H1 (cell line): ENCODE measurements around the gene C11orf54. TPM values are rescaled to one million over a fixed set of nuclear protein-coding genes. Genes with fewer than 3 reads are reported as not detected.

Experiments
- CTCF ChIA-PET: fragments of 300-600 bp; sonication (Branson Sonifier 250); formaldehyde crosslinking; loops from one replicate; lab custom pipeline; 2021; ENCODE audit not compliant: partially characterized antibody; lab: Charles Lee
- POLR2A ChIA-PET: fragments of 300-600 bp; sonication (Branson Sonifier 250); formaldehyde crosslinking; loops from one replicate; lab custom pipeline; 2021; ENCODE audit warnings: inconsistent platforms; ENCODE audit not compliant: partially characterized antibody; lab: Charles Lee
- DNase-seq, 2 experiments: peaks; one replicate each; pipeline versions ENCODE4 v3.0.0 to v3.0.0-alpha.2; 2010 to 2022; ENCODE audit warnings: low spot score in 2 of 2, low read depth in 1 of 2, mixed read lengths in 1 of 2
- FAIRE-seq: peaks from 2 replicates; lab custom pipeline; 2011; peaks lifted over from hg19 to GRCh38; lab: Jason Lieb, UNC
- H2AFZ ChIP-seq: 2 replicates; pipeline ENCODE4 v1.8.1; 2012; ENCODE audit warnings: low read length, inconsistent platforms
- H2AK5ac ChIP-seq: 2 replicates; pipeline ENCODE4 v1.6.1; 2013; ENCODE audit warnings: low read depth, low read length
- H2BK120ac ChIP-seq: replicated peaks from 2 replicates; pipeline ENCODE3; 2013; ENCODE audit warnings: low read depth, low read length, inconsistent platforms
- H2BK12ac ChIP-seq: 2 replicates; pipeline ENCODE4 v1.6.1; 2013; ENCODE audit warnings: low read depth, low read length
- H2BK15ac ChIP-seq: 2 replicates; pipeline ENCODE4 v1.6.1; 2013; ENCODE audit warnings: low read length
- H2BK20ac ChIP-seq: 2 replicates; pipeline ENCODE4 v1.6.1; 2013; ENCODE audit warnings: low read length
- H2BK5ac ChIP-seq: 2 replicates; pipeline ENCODE4 v1.6.1; 2013; ENCODE audit warnings: low read depth, low read length
- H3K14ac ChIP-seq: 2 replicates; pipeline ENCODE4 v1.6.1; 2013; ENCODE audit warnings: inconsistent platforms; ENCODE audit not compliant: insufficient read length
- H3K18ac ChIP-seq: 2 replicates; pipeline ENCODE4 v1.6.1; 2013; ENCODE audit warnings: low read length; ENCODE audit errors: extremely low read depth
- H3K23ac ChIP-seq: 2 replicates; pipeline ENCODE4 v1.6.1; 2013; ENCODE audit warnings: inconsistent platforms; ENCODE audit not compliant: insufficient read length
- H3K23me2 ChIP-seq: 2 replicates; pipeline ENCODE4 v1.6.1; 2013; ENCODE audit warnings: low read depth, low read length
- H3K27ac ChIP-seq: 2 replicates; pipeline ENCODE4 v1.6.1; 2011; ENCODE audit warnings: low read depth, low read length, inconsistent platforms
- H3K27me3 ChIP-seq, 4 experiments: replicated peaks in 1 of 4; 1 replicate in 1 of 4; 2 replicates in 3 of 4; pipeline versions ENCODE4 v1.6.1 to v1.8.1; 2011 to 2013; ENCODE audit warnings: low read length in 3 of 4, mild to moderate bottlenecking in 3 of 4, inconsistent platforms in 2 of 4, mixed read lengths in 2 of 4, moderate library complexity in 1 of 4; ENCODE audit not compliant: control insufficient read depth in 3 of 4, insufficient read depth in 3 of 4; ENCODE audit errors: extremely low read depth in 1 of 4
- H3K36me3 ChIP-seq, 4 experiments: 2 replicates each; pipeline versions ENCODE4 v1.6.1 to v1.8.1; 2011 to 2013; ENCODE audit warnings: mild to moderate bottlenecking in 4 of 4, low read length in 3 of 4, moderate library complexity in 2 of 4, control low read depth in 1 of 4, inconsistent platforms in 1 of 4; ENCODE audit not compliant: insufficient read depth in 4 of 4, control insufficient read depth in 2 of 4
- H3K4ac ChIP-seq: replicated peaks from 2 replicates; pipeline ENCODE3; 2013; ENCODE audit warnings: low read length, low read depth, mixed read lengths, inconsistent platforms; ENCODE audit not compliant: insufficient read length
- H3K4me1 ChIP-seq, 4 experiments: replicated peaks in 1 of 4; 1 replicate in 1 of 4; 2 replicates in 3 of 4; pipeline versions ENCODE4 v1.6.1 to v1.8.1; 2011 to 2013; ENCODE audit warnings: low read length in 3 of 4, inconsistent platforms in 2 of 4, mixed read lengths in 1 of 4; ENCODE audit not compliant: insufficient read depth in 4 of 4, control insufficient read depth in 3 of 4
- H3K4me2 ChIP-seq, 2 experiments: 2 replicates each; pipeline versions ENCODE4 v1.6.1 to v1.8.1; 2011 to 2013; ENCODE audit warnings: low read depth in 2 of 2, low read length in 2 of 2, control low read depth in 1 of 2, inconsistent platforms in 1 of 2, mild to moderate bottlenecking in 1 of 2; ENCODE audit not compliant: insufficient read depth in 1 of 2
- H3K4me3 ChIP-seq, 4 experiments: fragments of 200-600, 300-600 bp in 1 of 4; sonication (generic), shearing (Covaris generic), sonication (Bioruptor Twin) in 1 of 4; 2 replicates each; pipeline versions ENCODE4 v1.5.1 to v1.8.1; 2011 to 2016; ENCODE audit warnings: low read length in 4 of 4, low read depth in 3 of 4, control low read depth in 2 of 4, inconsistent platforms in 2 of 4, mild to moderate bottlenecking in 2 of 4, mixed read lengths in 1 of 4, moderate library complexity in 1 of 4; ENCODE audit not compliant: insufficient read depth in 2 of 4; ENCODE audit errors: extremely low read depth in 1 of 4
- H3K56ac ChIP-seq: replicated peaks from 2 replicates; pipeline ENCODE3; 2013; ENCODE audit warnings: low read depth, mild to moderate bottlenecking, mixed read lengths, low read length, inconsistent platforms; ENCODE audit not compliant: insufficient read length
- H3K79me1 ChIP-seq: 2 replicates; pipeline ENCODE4 v1.6.1; 2013; ENCODE audit warnings: low read depth, low read length, control low read depth
- H3K79me2 ChIP-seq, 2 experiments: 2 replicates each; pipeline versions ENCODE4 v1.6.1 to v1.8.1; 2012 to 2013; ENCODE audit warnings: low read length in 2 of 2, mild to moderate bottlenecking in 2 of 2, inconsistent platforms in 1 of 2; ENCODE audit not compliant: insufficient read depth in 2 of 2, control insufficient read depth in 1 of 2
- H3K9ac ChIP-seq, 4 experiments: replicated peaks in 1 of 4; 1 replicate in 1 of 4; 2 replicates in 3 of 4; pipeline versions ENCODE4 v1.6.1 to v1.8.1; 2011 to 2013; ENCODE audit warnings: low read depth in 3 of 4, low read length in 3 of 4, control low read depth in 2 of 4, mild to moderate bottlenecking in 2 of 4, moderate library complexity in 2 of 4, inconsistent platforms in 1 of 4; ENCODE audit errors: extremely low read depth in 1 of 4
- H3K9me3 ChIP-seq, 2 experiments: 2 replicates each; pipeline versions ENCODE4 v1.6.1 to v1.8.1; 2012 to 2013; ENCODE audit warnings: mild to moderate bottlenecking in 2 of 2, moderate library complexity in 2 of 2, control low read depth in 1 of 2, inconsistent platforms in 1 of 2, low read depth in 1 of 2, low read length in 1 of 2, mixed read lengths in 1 of 2; ENCODE audit not compliant: insufficient read depth in 2 of 2
- H4K20me1 ChIP-seq, 2 experiments: replicated peaks in 1 of 2; 2 replicates each; pipeline versions ENCODE3 to v1.8.1; 2011 to 2013; ENCODE audit warnings: inconsistent platforms in 2 of 2, low read length in 2 of 2, mild to moderate bottlenecking in 1 of 2; ENCODE audit not compliant: insufficient read depth in 2 of 2, control insufficient read depth in 1 of 2
- H4K5ac ChIP-seq: 2 replicates; pipeline ENCODE4 v1.6.1; 2013; ENCODE audit warnings: low read length, low read depth, mixed read lengths, inconsistent platforms; ENCODE audit not compliant: insufficient read length
- H4K8ac ChIP-seq: 2 replicates; pipeline ENCODE4 v1.8.0; 2013; ENCODE audit warnings: mild to moderate bottlenecking, moderate library complexity, low read length, inconsistent platforms; ENCODE audit not compliant: insufficient read depth; ENCODE audit errors: extremely low read depth
- H4K91ac ChIP-seq: replicated peaks from 2 replicates; pipeline ENCODE3; 2013; ENCODE audit warnings: low read length, mixed read lengths, inconsistent platforms; ENCODE audit not compliant: insufficient read length
- BACH1 ChIP-seq: IDR thresholded peaks from 2 replicates; pipeline ENCODE4 v1.6.1; 2012; ENCODE audit warnings: low read length, improper control_type of control experiment
- BCL11A ChIP-seq, 2 experiments: IDR thresholded peaks; one replicate each; pipeline ENCODE4 v1.6.1; 2011; ENCODE audit warnings: low read depth in 2 of 2, low read length in 2 of 2, mild to moderate bottlenecking in 2 of 2
- CHD1 ChIP-seq: IDR thresholded peaks from 2 replicates; pipeline ENCODE4 v1.6.1; 2012; ENCODE audit warnings: low read depth, low read length, improper control_type of control experiment
- EGR1 ChIP-seq: IDR thresholded peaks from 2 replicates; pipeline ENCODE4 v1.6.1; 2011; ENCODE audit warnings: low read depth, low read length, borderline replicate concordance
- FOSL1 ChIP-seq: IDR thresholded peaks from 2 replicates; pipeline ENCODE4 v1.6.1; 2011; ENCODE audit warnings: mild to moderate bottlenecking, low read depth, low read length, moderate library complexity; ENCODE audit not compliant: insufficient read depth
- GTF2F1 ChIP-seq: IDR thresholded peaks from 2 replicates; pipeline ENCODE4 v1.6.1; 2012; ENCODE audit warnings: low read depth, low read length, improper control_type of control experiment, borderline replicate concordance
- JUND ChIP-seq: IDR thresholded peaks from 2 replicates; pipeline ENCODE4 v1.6.1; 2011; ENCODE audit warnings: mild to moderate bottlenecking, improper control_type of control experiment, low read length
- RBBP5 ChIP-seq: IDR thresholded peaks from 2 replicates; pipeline ENCODE4 v1.7.1; 2012; ENCODE audit warnings: low read depth, mild to moderate bottlenecking, inconsistent platforms, low read length, moderate library complexity, borderline replicate concordance
- SAP30 ChIP-seq: fragments of 300-600 bp; sonication (generic); IDR thresholded peaks from 2 replicates; pipeline ENCODE4 v1.7.1; 2012; ENCODE audit warnings: low read length, moderate library complexity, mild to moderate bottlenecking, inconsistent platforms; ENCODE audit not compliant: insufficient read depth, insufficient replicate concordance
- SIRT6 ChIP-seq: IDR thresholded peaks from one replicate; pipeline ENCODE4 v1.7.1; 2012; ENCODE audit warnings: low read length, inconsistent platforms
- SP1 ChIP-seq: IDR thresholded peaks from 2 replicates; pipeline ENCODE4 v1.6.1; 2011; ENCODE audit warnings: low read depth, low read length
- SP2 ChIP-seq: IDR thresholded peaks from 2 replicates; pipeline ENCODE4 v1.6.1; 2012; ENCODE audit warnings: mild to moderate bottlenecking, low read length, inconsistent platforms
- SRF ChIP-seq: IDR thresholded peaks from 2 replicates; pipeline ENCODE4 v1.6.1; 2011; ENCODE audit warnings: mild to moderate bottlenecking, low read depth, low read length, moderate library complexity
- WGBS, 2 experiments: shearing (Covaris generic) in 1 of 2; methylation state at CpG; one replicate each; pipeline versions ENCODE4 v1.1.6 to v1.1.7; 2013 to 2015; ENCODE audit warnings: low lambda C conversion rate in 2 of 2, mixed read lengths in 2 of 2, inconsistent platforms in 1 of 2, low coverage in 1 of 2, missing lambda C conversion rate in 1 of 2; ENCODE audit not compliant: insufficient replicate concordance in 2 of 2, insufficient coverage in 1 of 2, insufficient read length in 1 of 2; ENCODE audit errors: extremely low coverage in 1 of 2, missing lambda C conversion rate in 1 of 2; 5-methylcytosine and 5-hydroxymethylcytosine counted together
- polyA plus RNA-seq, 7 experiments: library from polyadenylated mRNA; depleted of rRNA in 3 of 7; stranded (reverse) in 5 of 7; unstranded in 2 of 7; fragments of >200 nt in 5 of 7; fragments of 200-250 nt in 2 of 7; gene quantifications; 1 replicate in 5 of 7; 2 replicates in 1 of 7; 4 replicates in 1 of 7; pipeline versions ENCODE4 v1.2.1 to v1.2.3, GENCODE V29; 2011 to 2013; ENCODE audit warnings: missing spikeins in 2 of 7, mixed read lengths in 2 of 7
- total RNA-seq: library from RNA; stranded (reverse); fragmentation: NEBNext Ultra II Directional; extraction: Animal tissue kit (Norgen Biotek cat#: 25700); gene quantifications from 2 replicates; pipeline ENCODE4 v1.2.1, GENCODE V29; 2021
- TF ChIP-seq, protein P1 (sequence below): IDR thresholded peaks from 2 replicates; pipeline ENCODE4 v1.6.1; 2011; ENCODE audit warnings: low read length, improper control_type of control experiment

The C11orf54 gene
- total and polyA plus RNA-seq, 2 of the 8 experiments (the other 6 are each of a cell fraction or from before 2014, with no cell fraction given), result 14.7 to 24.5 TPM

DNA sequence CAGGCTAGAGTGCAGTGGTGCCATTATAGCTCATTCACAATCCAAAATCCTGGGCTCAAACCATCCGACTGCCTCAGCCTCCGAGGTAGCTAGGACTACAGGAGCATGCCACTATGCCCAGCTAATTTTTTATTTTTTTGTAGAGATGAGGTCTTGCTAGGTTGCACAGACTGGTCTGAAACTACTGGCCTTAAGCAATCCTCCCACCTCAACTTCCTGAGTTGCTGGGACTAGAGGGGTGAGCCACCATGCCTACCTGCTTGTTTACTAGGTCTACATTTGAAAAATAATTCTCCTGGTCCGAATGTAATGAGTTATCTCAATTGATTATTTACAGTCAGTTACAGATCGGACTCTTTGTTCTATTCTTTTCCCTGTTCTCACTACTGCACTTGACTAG lies 22.2 kb upstream of the C11orf54 start:
- Histone ChIP-seq H4K91ac (no peak overlapping the region), H4K5ac (no peak overlapping the region), H3K56ac (no peak overlapping the region), H2AK5ac (no peak overlapping the region), H4K20me1 (no peaks in the 10 kb centered on the region), H2BK20ac (no peak overlapping the region), H3K79me2 (no peaks in the 10 kb centered on the region), H3K36me3 (peaks cover 2 to 25% (median 12%) of the 10 kb centered on the region in 4 experiments; a peak in 5 of 8 replicates), H3K4ac (no peak overlapping the region), H3K4me3 (no peak overlapping the region), H3K27ac (no peak overlapping the region), H3K4me1 (peaks cover 0 to 9% (median 5%) of the 10 kb centered on the region in 4 experiments; a peak in 5 of 7 replicates), H3K18ac (no peak overlapping the region), H2BK120ac (no peak overlapping the region), H2BK12ac (no peak overlapping the region), H3K23me2 (no peaks in the 10 kb centered on the region), H3K79me1 (no peaks in the 10 kb centered on the region), H3K9me3 (no peaks in the 10 kb centered on the region), H3K4me2 (no peak overlapping the region), H4K8ac (no peak overlapping the region), H2BK15ac (no peak overlapping the region), H2AFZ (no peak overlapping the region), H3K9ac (no peak overlapping the region), H3K14ac (no peak overlapping the region), H2BK5ac (no peak overlapping the region), H3K23ac (no peak overlapping the region), H3K27me3 (no peaks in the 10 kb centered on the region)
- CTCF ChIA-PET, result interaction anchor here (0.6 kb wide), 1 partner anchor 22 kb away, joined by 3 read pairs; the partner anchor contains the start of gene C11orf54
- POLR2A ChIA-PET, result interaction anchor here (21.2 kb wide), 1 partner anchor 17 kb away, joined by 495 read pairs; the partner anchor contains the start of genes C11orf54 and TAF1D
- 89% methylated on average over 4 of the region's 4 CpGs; no CpG with 5 or more reads in 1 of the 2 experiments for WGBS, 2 experiments
- DNase-seq (no peak), FAIRE-seq (no peak)
- TF ChIP-seq SRF (no peak), EGR1 (no peak), FOSL1 (no peak), GTF2F1 (no peak), SIRT6 (no peak), SP1 (no peak), SAP30 (no peak), RBBP5 (no peak), JUND (no peak), BCL11A (IDR thresholded peaks at IDR 0.05; ENCODE audit: low read depth in 2 of 2, low read length in 2 of 2) (no peak), CHD1 (no peak), BACH1 (no peak), SP2 (no peak)
- TF ChIP-seq, protein P1, sequence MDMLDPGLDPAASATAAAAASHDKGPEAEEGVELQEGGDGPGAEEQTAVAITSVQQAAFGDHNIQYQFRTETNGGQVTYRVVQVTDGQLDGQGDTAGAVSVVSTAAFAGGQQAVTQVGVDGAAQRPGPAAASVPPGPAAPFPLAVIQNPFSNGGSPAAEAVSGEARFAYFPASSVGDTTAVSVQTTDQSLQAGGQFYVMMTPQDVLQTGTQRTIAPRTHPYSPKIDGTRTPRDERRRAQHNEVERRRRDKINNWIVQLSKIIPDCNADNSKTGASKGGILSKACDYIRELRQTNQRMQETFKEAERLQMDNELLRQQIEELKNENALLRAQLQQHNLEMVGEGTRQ, result no peak
